ENCODE data around the gene UNKL. TPM values are rescaled to one million over a fixed set of nuclear protein-coding genes. Genes with fewer than 3 reads are reported as not detected.

The UNKL gene
- total RNA-seq, 1 experiment from 2014 or later, result 18.8 TPM

DNA sequence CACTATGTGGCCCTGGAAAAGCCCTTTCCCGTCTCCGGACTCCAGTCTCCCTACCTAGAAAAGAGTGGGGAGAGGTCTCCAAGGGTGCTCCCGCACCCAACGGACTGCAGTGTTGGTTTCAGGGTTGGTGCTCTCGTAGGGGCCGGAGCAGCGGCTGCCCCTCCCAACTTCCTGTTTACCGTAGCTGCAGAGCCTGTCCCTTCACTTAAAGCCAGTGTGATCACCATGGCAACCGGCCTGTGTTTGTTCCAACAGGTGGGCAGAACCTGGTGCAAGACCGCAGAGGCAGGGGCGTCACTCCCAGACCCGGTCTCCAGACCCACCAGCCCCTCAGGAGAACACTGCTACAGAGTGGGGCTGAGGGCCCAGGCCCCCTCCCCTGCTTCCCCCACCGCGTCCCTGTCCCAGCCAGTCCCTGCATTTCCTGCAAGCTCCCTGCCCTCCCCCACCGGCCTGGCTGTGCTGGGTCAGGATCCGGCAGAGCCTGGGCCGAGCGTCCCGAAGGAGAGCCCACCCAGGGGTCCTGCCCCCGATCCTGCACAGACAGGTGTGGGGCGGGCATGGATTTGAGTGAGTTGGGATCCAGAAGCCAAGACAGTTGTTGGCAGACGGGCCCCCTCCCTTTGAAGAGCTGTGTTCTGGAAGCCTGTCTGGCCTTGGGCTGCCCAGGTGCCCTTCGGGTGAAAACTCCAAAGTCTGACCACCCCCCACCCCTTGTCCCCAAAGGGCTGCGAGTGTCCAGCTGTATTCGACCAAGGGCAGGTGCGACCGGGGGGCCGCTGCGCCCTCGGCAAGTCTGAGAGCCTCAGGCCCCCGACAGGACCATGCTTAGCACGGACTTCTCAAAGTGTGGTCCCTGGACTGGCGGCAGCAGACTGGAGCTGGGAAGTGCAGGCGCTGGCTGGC lies 82.5 kb downstream of the UNKL start:
- peak; percentile 65 for ATAC-seq
- H3K27ac ChIP-seq (ENCODE audit: low read length), result no peak overlapping the region

DNA sequence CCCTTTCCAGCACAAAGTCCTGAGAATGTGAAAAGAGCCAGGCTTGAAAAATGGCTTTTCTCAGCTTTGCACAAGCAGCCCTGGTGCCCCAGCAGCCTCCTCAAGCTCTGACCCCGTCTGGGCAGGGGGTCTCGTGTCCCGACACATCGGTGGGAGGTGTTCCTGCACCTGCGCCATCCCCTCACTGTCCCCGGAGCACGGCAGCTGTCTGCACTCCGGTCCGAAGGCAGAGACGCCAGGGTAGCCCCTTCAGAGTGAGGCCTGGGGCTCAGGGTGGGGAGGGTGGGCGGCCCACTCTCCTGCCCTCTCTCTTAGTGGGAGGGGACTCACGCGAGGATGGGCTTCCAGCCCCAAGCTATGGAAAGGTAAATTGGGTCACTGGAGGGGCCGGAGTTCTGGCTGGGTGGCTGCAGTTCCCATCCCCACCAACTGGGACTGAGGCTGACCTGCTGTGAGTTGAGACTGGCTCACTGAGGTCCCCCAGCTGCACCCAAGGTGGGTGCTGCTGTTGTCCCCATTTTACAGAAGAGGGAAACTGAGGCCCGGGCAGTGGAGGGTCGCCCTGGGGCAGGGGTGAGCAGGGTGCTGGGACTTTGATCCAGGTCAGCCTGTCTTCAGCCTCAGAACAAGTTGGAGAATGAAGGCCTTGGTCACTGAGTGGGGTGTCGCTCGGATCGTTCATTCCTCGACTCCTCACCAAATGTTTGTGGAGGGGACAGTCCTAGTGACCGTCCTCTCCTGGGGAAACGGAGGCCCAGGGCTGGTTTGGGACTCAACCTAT lies 83.4 kb downstream of the UNKL start:
- no TSS peak for BruUV-seq (replicated peaks)
- Histone ChIP-seq H4K20me1 (ENCODE audit: low read length) (no peaks in the 10 kb centered on the region), H3K27ac (ENCODE audit: low read length) (no peak overlapping the region), H3F3A (ENCODE audit: low read length, unreplicated experiment) (no peaks in the 10 kb centered on the region), H3K27me3 (ENCODE audit: low read length) (no peaks in the 10 kb centered on the region), H3K36me3 (ENCODE audit: low read depth, low read length) (no peaks in the 10 kb centered on the region), H3K4me3 (ENCODE audit: low read length) (peak overlapping the region; percentile 26; the same call in 1 of the 2 replicates), H3K4me2 (ENCODE audit: low read length) (peak overlapping the region; percentile 62), H3K9me3 (ENCODE audit: low read length) (no peaks in the 10 kb centered on the region), H3K79me2 (ENCODE audit: low read length) (no peaks in the 10 kb centered on the region), H3K4me1 (ENCODE audit: insufficient read depth, low read length) (peaks cover 12% of the 10 kb centered on the region; the same call in 1 of the 2 replicates), H3K9me2 (replicated peaks; ENCODE audit: low read length) (no peaks in the 10 kb centered on the region), H2AFZ (ENCODE audit: low read length) (peak overlapping the region; percentile 45), H3K9ac (ENCODE audit: low read length) (no peak overlapping the region)
- ChIA-PET POLR2A (ENCODE audit: unreplicated experiment) (no interaction called here), CTCF (interaction anchor here (0.5 to 0.6 kb wide), 5 partner anchors 18 to 389 kb away, joined by 3 to 16 read pairs (median 5); no protein-coding TSS in a partner anchor)
- TF ChIP-seq EZH2phosphoT487 (IDR thresholded peaks at IDR 0.05; ENCODE audit: borderline replicate concordance, low read length) (no peak), EZH2 (IDR thresholded peaks at IDR 0.05; ENCODE audit: low read length, unreplicated experiment) (no peak)
- TF ChIP-seq, protein P1, sequence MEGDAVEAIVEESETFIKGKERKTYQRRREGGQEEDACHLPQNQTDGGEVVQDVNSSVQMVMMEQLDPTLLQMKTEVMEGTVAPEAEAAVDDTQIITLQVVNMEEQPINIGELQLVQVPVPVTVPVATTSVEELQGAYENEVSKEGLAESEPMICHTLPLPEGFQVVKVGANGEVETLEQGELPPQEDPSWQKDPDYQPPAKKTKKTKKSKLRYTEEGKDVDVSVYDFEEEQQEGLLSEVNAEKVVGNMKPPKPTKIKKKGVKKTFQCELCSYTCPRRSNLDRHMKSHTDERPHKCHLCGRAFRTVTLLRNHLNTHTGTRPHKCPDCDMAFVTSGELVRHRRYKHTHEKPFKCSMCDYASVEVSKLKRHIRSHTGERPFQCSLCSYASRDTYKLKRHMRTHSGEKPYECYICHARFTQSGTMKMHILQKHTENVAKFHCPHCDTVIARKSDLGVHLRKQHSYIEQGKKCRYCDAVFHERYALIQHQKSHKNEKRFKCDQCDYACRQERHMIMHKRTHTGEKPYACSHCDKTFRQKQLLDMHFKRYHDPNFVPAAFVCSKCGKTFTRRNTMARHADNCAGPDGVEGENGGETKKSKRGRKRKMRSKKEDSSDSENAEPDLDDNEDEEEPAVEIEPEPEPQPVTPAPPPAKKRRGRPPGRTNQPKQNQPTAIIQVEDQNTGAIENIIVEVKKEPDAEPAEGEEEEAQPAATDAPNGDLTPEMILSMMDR (conservative IDR thresholded peaks at IDR 0.05; ENCODE audit: low read depth, low read length), result no peak
- intact Hi-C loops (cut with micrococcal nuclease), result no loop called here
- DNase-seq (no peak), ATAC-seq (no peak)

More for the DNA sequence above, 82.5 kb downstream of the UNKL start:
- Histone ChIP-seq H2AFZ (ENCODE audit: low read length) (peak overlapping the region; percentile 45), H3K9me2 (replicated peaks; ENCODE audit: low read length) (no peaks in the 10 kb centered on the region), H3K4me3 (ENCODE audit: low read length) (peak overlapping the region; percentile 26; the same call in 1 of the 2 replicates), H4K20me1 (ENCODE audit: low read length) (no peaks in the 10 kb centered on the region), H3K9me3 (ENCODE audit: low read length) (no peaks in the 10 kb centered on the region), H3F3A (ENCODE audit: low read length, unreplicated experiment) (no peaks in the 10 kb centered on the region), H3K4me1 (ENCODE audit: insufficient read depth, low read length) (peaks cover 12% of the 10 kb centered on the region; the same call in 1 of the 2 replicates), H3K9ac (ENCODE audit: low read length) (no peak overlapping the region), H3K4me2 (ENCODE audit: low read length) (peak overlapping the region; percentile 62), H3K79me2 (ENCODE audit: low read length) (no peaks in the 10 kb centered on the region), H3K36me3 (ENCODE audit: low read depth, low read length) (no peaks in the 10 kb centered on the region), H3K27me3 (ENCODE audit: low read length) (no peaks in the 10 kb centered on the region)
- DNase-seq, result peak; percentile 55
- no TSS peak for BruUV-seq (replicated peaks)
- intact Hi-C loops (cut with micrococcal nuclease), result no loop called here
- CTCF ChIA-PET, result no interaction called here
- TF ChIP-seq, protein P1 (conservative IDR thresholded peaks at IDR 0.05; ENCODE audit: low read depth, low read length), result no peak
- TF ChIP-seq EZH2 (IDR thresholded peaks at IDR 0.05; ENCODE audit: low read length, unreplicated experiment), result no peak
- no peak for TF ChIP-seq EZH2phosphoT487 (IDR thresholded peaks at IDR 0.05; ENCODE audit: borderline replicate concordance, low read length)
- POLR2A ChIA-PET (ENCODE audit: unreplicated experiment), result no interaction called here
